WTC11 (cell line): ENCODE data around the gene GLRX.

Experiments
- E2F5 ChIP-seq: sonication (generic); formaldehyde crosslinking; IDR thresholded peaks from 2 replicates; pipeline ENCODE4 v1.8.1; 2022; ENCODE audit warnings: mild to moderate bottlenecking, moderate library complexity, missing genetic modification reagents
- ESRRA ChIP-seq: sonication (generic); formaldehyde crosslinking; IDR thresholded peaks from 2 replicates; pipeline ENCODE4 v1.8.1; 2022; ENCODE audit warnings: mild to moderate bottlenecking, missing genetic modification reagents, borderline replicate concordance
- MAX ChIP-seq: sonication (generic); formaldehyde crosslinking; IDR thresholded peaks from 2 replicates; pipeline ENCODE4 v1.8.0; 2022; ENCODE audit warnings: mild to moderate bottlenecking, missing genetic modification reagents
- NR1H2 ChIP-seq: sonication (generic); formaldehyde crosslinking; IDR thresholded peaks from 2 replicates; pipeline ENCODE4 v1.9.0; 2021; ENCODE audit warnings: mild to moderate bottlenecking, moderate library complexity, missing genetic modification reagents
- OVOL2 ChIP-seq: fragments of 250-450 bp; sonication (Bioruptor Pico); IDR thresholded peaks from 2 replicates; pipeline ENCODE4 v1.9.0; 2021; ENCODE audit warnings: mild to moderate bottlenecking, borderline replicate concordance
- USF2 ChIP-seq: sonication (generic); formaldehyde crosslinking; IDR thresholded peaks from 2 replicates; pipeline ENCODE4 v1.8.1; 2023; ENCODE audit warnings: mild to moderate bottlenecking, missing genetic modification reagents, moderate library complexity
- ZNF263 ChIP-seq: sonication (generic); formaldehyde crosslinking; IDR thresholded peaks from 2 replicates; pipeline ENCODE4 v1.8.1; 2022; ENCODE audit warnings: low read depth, mild to moderate bottlenecking, moderate library complexity, missing genetic modification reagents
- ZNF425 ChIP-seq: fragments of 250-450 bp; sonication (Bioruptor Pico); conservative IDR thresholded peaks from 2 replicates; pipeline ENCODE4 v1.9.0; 2021; ENCODE audit warnings: mild to moderate bottlenecking
- TF ChIP-seq, protein P1 (sequence below): fragments of 250-450 bp; sonication (Bioruptor Pico); IDR thresholded peaks from 2 replicates; pipeline ENCODE4 v2.1.2; 2022; ENCODE audit warnings: mild to moderate bottlenecking, moderate library complexity
- TF ChIP-seq, protein P2 (sequence below): fragments of 200-600 bp; IDR thresholded peaks from 2 replicates; pipeline ENCODE4 v1.8.0; 2022; ENCODE audit warnings: antibody characterized with exemption

DNA sequence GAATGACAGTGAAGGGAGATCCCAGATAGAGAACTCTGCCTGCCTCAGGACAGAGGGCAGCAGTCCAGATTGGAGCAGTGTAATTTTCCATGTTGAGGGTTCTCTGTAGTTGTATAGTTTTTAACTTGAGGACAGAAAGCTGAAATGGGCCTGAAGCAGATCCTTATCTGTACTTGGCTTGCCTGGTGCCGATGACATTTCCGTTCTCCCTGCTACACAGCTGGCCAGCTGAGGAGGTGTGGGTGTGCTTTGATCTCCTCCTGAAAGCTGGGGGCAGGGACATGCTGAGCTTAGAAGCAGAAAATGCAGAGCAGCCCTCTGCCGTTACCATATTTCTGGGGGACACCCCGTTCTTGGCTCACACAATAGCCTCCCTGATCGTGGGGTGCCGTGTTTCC is 10.5 kb downstream of the GLRX start:
- TF ChIP-seq MAX (no peak), NR1H2 (CRISPR knock-in tag) (no peak), ZNF263 (CRISPR knock-in tag) (no peak), USF2 (CRISPR knock-in tag) (no peak), ESRRA (CRISPR knock-in tag) (no peak), OVOL2 (CRISPR knock-in tag) (no peak), E2F5 (no peak), ZNF425 (CRISPR knock-in tag) (no peak)
- TF ChIP-seq, protein P1, sequence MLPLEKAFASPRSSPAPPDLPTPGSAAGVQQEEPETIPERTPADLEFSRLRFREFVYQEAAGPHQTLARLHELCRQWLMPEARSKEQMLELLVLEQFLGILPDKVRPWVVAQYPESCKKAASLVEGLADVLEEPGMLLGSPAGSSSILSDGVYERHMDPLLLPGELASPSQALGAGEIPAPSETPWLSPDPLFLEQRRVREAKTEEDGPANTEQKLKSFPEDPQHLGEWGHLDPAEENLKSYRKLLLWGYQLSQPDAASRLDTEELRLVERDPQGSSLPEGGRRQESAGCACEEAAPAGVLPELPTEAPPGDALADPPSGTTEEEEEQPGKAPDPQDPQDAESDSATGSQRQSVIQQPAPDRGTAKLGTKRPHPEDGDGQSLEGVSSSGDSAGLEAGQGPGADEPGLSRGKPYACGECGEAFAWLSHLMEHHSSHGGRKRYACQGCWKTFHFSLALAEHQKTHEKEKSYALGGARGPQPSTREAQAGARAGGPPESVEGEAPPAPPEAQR (CRISPR knock-in tag) = no peak
- TF ChIP-seq, protein P2, sequence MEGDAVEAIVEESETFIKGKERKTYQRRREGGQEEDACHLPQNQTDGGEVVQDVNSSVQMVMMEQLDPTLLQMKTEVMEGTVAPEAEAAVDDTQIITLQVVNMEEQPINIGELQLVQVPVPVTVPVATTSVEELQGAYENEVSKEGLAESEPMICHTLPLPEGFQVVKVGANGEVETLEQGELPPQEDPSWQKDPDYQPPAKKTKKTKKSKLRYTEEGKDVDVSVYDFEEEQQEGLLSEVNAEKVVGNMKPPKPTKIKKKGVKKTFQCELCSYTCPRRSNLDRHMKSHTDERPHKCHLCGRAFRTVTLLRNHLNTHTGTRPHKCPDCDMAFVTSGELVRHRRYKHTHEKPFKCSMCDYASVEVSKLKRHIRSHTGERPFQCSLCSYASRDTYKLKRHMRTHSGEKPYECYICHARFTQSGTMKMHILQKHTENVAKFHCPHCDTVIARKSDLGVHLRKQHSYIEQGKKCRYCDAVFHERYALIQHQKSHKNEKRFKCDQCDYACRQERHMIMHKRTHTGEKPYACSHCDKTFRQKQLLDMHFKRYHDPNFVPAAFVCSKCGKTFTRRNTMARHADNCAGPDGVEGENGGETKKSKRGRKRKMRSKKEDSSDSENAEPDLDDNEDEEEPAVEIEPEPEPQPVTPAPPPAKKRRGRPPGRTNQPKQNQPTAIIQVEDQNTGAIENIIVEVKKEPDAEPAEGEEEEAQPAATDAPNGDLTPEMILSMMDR = no peak
